Frontal cortex (tissue), 4 donors: ENCODE measurements around the gene TNFAIP8. TPM values are rescaled to one million over a fixed set of nuclear protein-coding genes. Genes with fewer than 3 reads are reported as not detected.

Experiments used
- DNase-seq, 2 donors: peaks; one replicate each; pipeline ENCODE4 v3.0.0; 2012; ENCODE audit warnings: low spot score in 2 of 2
- FAIRE-seq: peaks from 2 replicates; lab custom pipeline; 2012; peaks lifted over from hg19 to GRCh38; lab: Jason Lieb, UNC
- total RNA-seq: library from RNA; depleted of rRNA; stranded (reverse); fragments of >200 nt; gene quantifications from one replicate; pipeline ENCODE4 v1.2.3, GENCODE V29; 2014
- donor health status: control.
- donor health status: control.
- donor health status: control.

TNFAIP8 gene
- total RNA-seq, 1 donor from 2014 or later, result 2.9 TPM

- DNase-seq (no peak), FAIRE-seq (no peak)
These were observed 32.9 kb downstream of the TNFAIP8 start for GRCh38 chr5:119388619-119389190.

GRCh38 chr5:119389288-119390030 lies 33.6 kb downstream of the TNFAIP8 start:
- DNase-seq, result no peak
- FAIRE-seq, result no peak

- DNase-seq (no peak), FAIRE-seq (no peak)
These were observed 34.6 kb downstream of the TNFAIP8 start for GRCh38 chr5:119390404-119390803.

GRCh38 chr5:119393201-119393691 lies 37.4 kb downstream of the TNFAIP8 start:
- FAIRE-seq (no peak), DNase-seq (no peak)

GRCh38 chr5:119393746-119394145 lies 37.9 kb downstream of the TNFAIP8 start:
- no peak for FAIRE-seq
- DNase-seq, result no peak

- no peak for FAIRE-seq
- DNase-seq, result no peak
These were observed 39.4 kb downstream of the TNFAIP8 start for GRCh38 chr5:119395080-119395836.

GRCh38 chr5:119396030-119396664 lies 40.3 kb downstream of the TNFAIP8 start:
- no peak for DNase-seq
- no peak for FAIRE-seq

- FAIRE-seq, result no peak
These were observed 41.9 kb downstream of the TNFAIP8 start for GRCh38 chr5:119397518-119398380.

GRCh38 chr5:119398727-119399466 lies 43.1 kb downstream of the TNFAIP8 start:
- FAIRE-seq (no peak), DNase-seq (peak in 1 of 2 donors; percentile 11)

More at GRCh38 chr5:119397518-119398380, 41.9 kb downstream of the TNFAIP8 start:
- no peak for DNase-seq

- FAIRE-seq (no peak), DNase-seq (no peak)
These were observed 44.4 kb downstream of the TNFAIP8 start for GRCh38 chr5:119400245-119400644.

- FAIRE-seq (no peak), DNase-seq (no peak)
These were observed 46.3 kb downstream of the TNFAIP8 start for GRCh38 chr5:119402081-119402480.

- no peak for DNase-seq
- FAIRE-seq, result no peak
These were observed 46.7 kb downstream of the TNFAIP8 start for GRCh38 chr5:119402555-119402954.

- DNase-seq, result no peak
- no peak for FAIRE-seq
These were observed 48.2 kb downstream of the TNFAIP8 start for GRCh38 chr5:119404033-119404432.

GRCh38 chr5:119405419-119405818 lies 49.6 kb downstream of the TNFAIP8 start:
- FAIRE-seq (no peak), DNase-seq (no peak)

GRCh38 chr5:119406551-119407110 lies 50.8 kb downstream of the TNFAIP8 start:
- no peak for DNase-seq
- FAIRE-seq, result no peak

- FAIRE-seq, result no peak
- DNase-seq, result no peak
These were observed 53.5 kb downstream of the TNFAIP8 start for GRCh38 chr5:119409235-119409815.

- DNase-seq (no peak), FAIRE-seq (no peak)
These were observed 54.8 kb downstream of the TNFAIP8 start for GRCh38 chr5:119410448-119411159.
